ENCODE measurements around the gene NSUN6. TPM values are rescaled to one million over a fixed set of nuclear protein-coding genes. Genes with fewer than 3 reads are reported as not detected.

The NSUN6 gene
- total RNA-seq, 1 experiment from 2014 or later, result 15.1 TPM

DNA sequence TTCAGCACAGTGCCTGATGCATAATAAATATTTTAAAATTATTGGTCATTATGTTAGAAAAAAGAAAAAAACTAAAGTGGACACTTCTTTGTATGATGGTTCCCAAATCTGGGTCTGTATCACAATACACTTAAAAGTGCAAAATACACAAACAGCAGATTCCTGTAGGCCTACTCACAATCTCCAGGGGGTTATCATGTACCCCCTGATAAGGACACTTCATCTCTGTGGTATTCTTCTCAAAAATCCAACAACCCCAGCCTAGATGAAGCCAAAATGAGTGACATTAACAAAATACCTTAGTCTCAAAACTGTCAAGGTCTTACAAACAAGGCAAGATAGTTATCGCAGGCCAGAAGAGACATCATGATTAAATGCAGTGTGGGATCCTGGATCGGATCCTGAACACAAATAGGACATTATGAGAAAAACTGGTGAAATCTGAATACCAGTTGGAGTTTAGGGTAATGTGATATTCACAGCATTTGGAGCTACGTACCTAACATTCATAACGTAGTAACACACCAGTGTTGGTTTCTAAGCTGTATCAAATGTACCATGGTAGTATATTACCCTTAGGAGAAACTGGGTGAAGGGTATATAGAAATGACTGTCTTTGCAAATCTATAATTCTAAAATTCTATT is 45.2 kb downstream of the NSUN6 start:
- Mint-ChIP-seq H3K4me1 (no peaks in the 10 kb centered on the region), H3K27ac (no peak overlapping the region), H3K36me3 (peaks cover 9% of the 10 kb centered on the region), H3K27me3 (ENCODE audit: low read depth) (no peaks in the 10 kb centered on the region), H3K4me3 (no peak overlapping the region), H3K9me3 (no peaks in the 10 kb centered on the region)
- POLR2A ChIA-PET, result no interaction called here
- DNase-seq (ENCODE audit: low spot score) (no peak), ATAC-seq (no peak)
- CTCF ChIA-PET, result no interaction called here
- no peak for TF ChIP-seq SOX15 (CRISPR knock-in tag; IDR thresholded peaks at IDR 0.05)
- TF ChIP-seq, protein P1, sequence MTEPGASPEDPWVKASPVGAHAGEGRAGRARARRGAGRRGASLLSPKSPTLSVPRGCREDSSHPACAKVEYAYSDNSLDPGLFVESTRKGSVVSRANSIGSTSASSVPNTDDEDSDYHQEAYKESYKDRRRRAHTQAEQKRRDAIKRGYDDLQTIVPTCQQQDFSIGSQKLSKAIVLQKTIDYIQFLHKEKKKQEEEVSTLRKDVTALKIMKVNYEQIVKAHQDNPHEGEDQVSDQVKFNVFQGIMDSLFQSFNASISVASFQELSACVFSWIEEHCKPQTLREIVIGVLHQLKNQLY (CRISPR knock-in tag; IDR thresholded peaks at IDR 0.05), result no peak
- TF ChIP-seq, protein P2, sequence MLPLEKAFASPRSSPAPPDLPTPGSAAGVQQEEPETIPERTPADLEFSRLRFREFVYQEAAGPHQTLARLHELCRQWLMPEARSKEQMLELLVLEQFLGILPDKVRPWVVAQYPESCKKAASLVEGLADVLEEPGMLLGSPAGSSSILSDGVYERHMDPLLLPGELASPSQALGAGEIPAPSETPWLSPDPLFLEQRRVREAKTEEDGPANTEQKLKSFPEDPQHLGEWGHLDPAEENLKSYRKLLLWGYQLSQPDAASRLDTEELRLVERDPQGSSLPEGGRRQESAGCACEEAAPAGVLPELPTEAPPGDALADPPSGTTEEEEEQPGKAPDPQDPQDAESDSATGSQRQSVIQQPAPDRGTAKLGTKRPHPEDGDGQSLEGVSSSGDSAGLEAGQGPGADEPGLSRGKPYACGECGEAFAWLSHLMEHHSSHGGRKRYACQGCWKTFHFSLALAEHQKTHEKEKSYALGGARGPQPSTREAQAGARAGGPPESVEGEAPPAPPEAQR (CRISPR knock-in tag; IDR thresholded peaks at IDR 0.05), result no peak
- no peak for TF ChIP-seq IRF2 (CRISPR knock-in tag; IDR thresholded peaks at IDR 0.05; ENCODE audit: borderline replicate concordance, low read depth)

DNA sequence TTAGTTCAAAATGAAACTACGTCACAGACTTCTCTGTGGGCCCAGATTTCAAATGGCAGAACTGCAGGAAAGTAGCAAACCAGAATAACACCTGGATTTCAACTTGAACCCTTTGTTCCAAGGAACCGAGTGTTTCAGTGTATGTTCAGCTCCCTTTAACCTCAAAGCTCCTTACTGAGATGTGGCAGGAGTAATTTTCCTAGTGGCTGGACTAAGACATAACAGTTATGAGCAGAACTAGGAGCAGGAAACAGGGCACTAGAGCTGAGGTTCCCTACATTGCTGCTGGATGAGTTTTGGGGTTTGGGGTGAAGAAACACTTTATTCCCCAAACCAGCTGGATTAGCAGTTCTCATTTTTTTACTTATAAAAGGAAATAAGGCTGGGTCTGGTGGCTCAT is 50.1 kb downstream of the NSUN6 start:
- Mint-ChIP-seq H3K4me3 (no peak overlapping the region), H3K27ac (no peak overlapping the region), H3K4me1 (no peaks in the 10 kb centered on the region), H3K36me3 (peaks cover 8% of the 10 kb centered on the region), H3K9me3 (no peaks in the 10 kb centered on the region), H3K27me3 (ENCODE audit: low read depth) (no peaks in the 10 kb centered on the region)
- DNase-seq (ENCODE audit: low spot score) (no peak), ATAC-seq (no peak)
- CTCF ChIA-PET, result interaction anchor here (0.5 to 0.9 kb wide), 2 partner anchors 50 to 997 kb away, joined by 3 read pairs; partner anchors contain the start of gene NSUN6
- TF ChIP-seq, protein P3, sequence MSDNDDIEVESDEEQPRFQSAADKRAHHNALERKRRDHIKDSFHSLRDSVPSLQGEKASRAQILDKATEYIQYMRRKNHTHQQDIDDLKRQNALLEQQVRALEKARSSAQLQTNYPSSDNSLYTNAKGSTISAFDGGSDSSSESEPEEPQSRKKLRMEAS (CRISPR knock-in tag; IDR thresholded peaks at IDR 0.05), result no peak
- TF ChIP-seq ESRRA (CRISPR knock-in tag; IDR thresholded peaks at IDR 0.05; ENCODE audit: borderline replicate concordance) (no peak), ZNF317 (CRISPR knock-in tag; IDR thresholded peaks at IDR 0.05; ENCODE audit: borderline replicate concordance, low read depth) (no peak), MYBL2 (CRISPR knock-in tag; IDR thresholded peaks at IDR 0.05) (no peak), FOXJ3 (CRISPR knock-in tag; IDR thresholded peaks at IDR 0.05; ENCODE audit: borderline replicate concordance) (no peak), PRRX2 (CRISPR knock-in tag; IDR thresholded peaks at IDR 0.05) (no peak), NR3C1 (CRISPR knock-in tag; conservative IDR thresholded peaks at IDR 0.05; ENCODE audit: low read depth) (no peak), SMAD3 (CRISPR knock-in tag; IDR thresholded peaks at IDR 0.05; ENCODE audit: borderline replicate concordance) (no peak)
- TF ChIP-seq, protein P4, sequence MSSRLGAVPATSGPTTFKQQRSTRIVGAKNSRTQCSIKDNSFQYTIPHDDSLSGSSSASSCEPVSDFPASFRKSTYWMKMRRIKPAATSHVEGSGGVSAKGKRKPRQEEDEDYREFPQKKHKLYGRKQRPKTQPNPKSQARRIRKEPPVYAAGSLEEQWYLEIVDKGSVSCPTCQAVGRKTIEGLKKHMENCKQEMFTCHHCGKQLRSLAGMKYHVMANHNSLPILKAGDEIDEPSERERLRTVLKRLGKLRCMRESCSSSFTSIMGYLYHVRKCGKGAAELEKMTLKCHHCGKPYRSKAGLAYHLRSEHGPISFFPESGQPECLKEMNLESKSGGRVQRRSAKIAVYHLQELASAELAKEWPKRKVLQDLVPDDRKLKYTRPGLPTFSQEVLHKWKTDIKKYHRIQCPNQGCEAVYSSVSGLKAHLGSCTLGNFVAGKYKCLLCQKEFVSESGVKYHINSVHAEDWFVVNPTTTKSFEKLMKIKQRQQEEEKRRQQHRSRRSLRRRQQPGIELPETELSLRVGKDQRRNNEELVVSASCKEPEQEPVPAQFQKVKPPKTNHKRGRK (CRISPR knock-in tag; IDR thresholded peaks at IDR 0.05; ENCODE audit: borderline replicate concordance), result no peak
- POLR2A ChIA-PET, result no interaction called here

DNA sequence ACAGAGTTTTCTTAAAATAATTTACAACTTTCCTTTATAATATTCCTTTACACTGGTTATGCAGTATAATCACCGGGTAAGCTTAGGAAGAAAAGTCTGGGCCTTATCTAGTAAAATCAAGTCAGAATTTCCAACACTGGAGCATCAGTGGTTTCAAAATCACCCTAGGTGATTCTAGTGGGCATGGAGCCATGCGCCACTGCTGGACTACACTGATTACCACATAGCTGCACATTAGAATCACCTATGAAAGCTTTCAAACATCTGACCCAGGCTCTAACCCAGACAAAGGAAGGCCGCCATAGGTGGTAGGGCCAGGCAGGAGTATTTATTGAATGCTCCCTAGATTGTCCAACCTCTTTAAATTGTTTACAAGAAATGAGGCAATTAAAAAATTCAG is 52.0 kb downstream of the NSUN6 start:
- no peaks in the 10 kb centered on the region for H3K27me3 Mint-ChIP-seq (ENCODE audit: low read depth)
- H3K4me1 Mint-ChIP-seq, result no peaks in the 10 kb centered on the region
- ChIA-PET POLR2A (no interaction called here), CTCF (no interaction called here)
- H3K4me3 Mint-ChIP-seq, result no peak overlapping the region
- TF ChIP-seq EMX1 (CRISPR knock-in tag; IDR thresholded peaks at IDR 0.05) (no peak), SMAD4 (CRISPR knock-in tag; IDR thresholded peaks at IDR 0.05) (no peak), SOX15 (CRISPR knock-in tag; IDR thresholded peaks at IDR 0.05) (no peak), RORB (CRISPR knock-in tag; IDR thresholded peaks at IDR 0.05) (no peak), FOXK1 (CRISPR knock-in tag; IDR thresholded peaks at IDR 0.05) (no peak), ZNF138 (CRISPR knock-in tag; conservative IDR thresholded peaks at IDR 0.05) (no peak)
- TF ChIP-seq, protein P5, sequence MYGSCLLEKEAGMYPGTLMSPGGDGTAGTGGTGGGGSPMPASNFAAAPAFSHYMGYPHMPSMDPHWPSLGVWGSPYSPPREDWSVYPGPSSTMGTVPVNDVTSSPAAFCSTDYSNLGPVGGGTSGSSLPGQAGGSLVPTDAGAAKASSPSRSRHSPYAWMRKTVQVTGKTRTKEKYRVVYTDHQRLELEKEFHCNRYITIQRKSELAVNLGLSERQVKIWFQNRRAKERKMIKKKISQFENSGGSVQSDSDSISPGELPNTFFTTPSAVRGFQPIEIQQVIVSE (CRISPR knock-in tag; IDR thresholded peaks at IDR 0.05; ENCODE audit: borderline replicate concordance), result no peak
- TF ChIP-seq, protein P6, sequence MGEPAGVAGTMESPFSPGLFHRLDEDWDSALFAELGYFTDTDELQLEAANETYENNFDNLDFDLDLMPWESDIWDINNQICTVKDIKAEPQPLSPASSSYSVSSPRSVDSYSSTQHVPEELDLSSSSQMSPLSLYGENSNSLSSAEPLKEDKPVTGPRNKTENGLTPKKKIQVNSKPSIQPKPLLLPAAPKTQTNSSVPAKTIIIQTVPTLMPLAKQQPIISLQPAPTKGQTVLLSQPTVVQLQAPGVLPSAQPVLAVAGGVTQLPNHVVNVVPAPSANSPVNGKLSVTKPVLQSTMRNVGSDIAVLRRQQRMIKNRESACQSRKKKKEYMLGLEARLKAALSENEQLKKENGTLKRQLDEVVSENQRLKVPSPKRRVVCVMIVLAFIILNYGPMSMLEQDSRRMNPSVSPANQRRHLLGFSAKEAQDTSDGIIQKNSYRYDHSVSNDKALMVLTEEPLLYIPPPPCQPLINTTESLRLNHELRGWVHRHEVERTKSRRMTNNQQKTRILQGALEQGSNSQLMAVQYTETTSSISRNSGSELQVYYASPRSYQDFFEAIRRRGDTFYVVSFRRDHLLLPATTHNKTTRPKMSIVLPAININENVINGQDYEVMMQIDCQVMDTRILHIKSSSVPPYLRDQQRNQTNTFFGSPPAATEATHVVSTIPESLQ (CRISPR knock-in tag; IDR thresholded peaks at IDR 0.05), result no peak
- TF ChIP-seq, protein P7, sequence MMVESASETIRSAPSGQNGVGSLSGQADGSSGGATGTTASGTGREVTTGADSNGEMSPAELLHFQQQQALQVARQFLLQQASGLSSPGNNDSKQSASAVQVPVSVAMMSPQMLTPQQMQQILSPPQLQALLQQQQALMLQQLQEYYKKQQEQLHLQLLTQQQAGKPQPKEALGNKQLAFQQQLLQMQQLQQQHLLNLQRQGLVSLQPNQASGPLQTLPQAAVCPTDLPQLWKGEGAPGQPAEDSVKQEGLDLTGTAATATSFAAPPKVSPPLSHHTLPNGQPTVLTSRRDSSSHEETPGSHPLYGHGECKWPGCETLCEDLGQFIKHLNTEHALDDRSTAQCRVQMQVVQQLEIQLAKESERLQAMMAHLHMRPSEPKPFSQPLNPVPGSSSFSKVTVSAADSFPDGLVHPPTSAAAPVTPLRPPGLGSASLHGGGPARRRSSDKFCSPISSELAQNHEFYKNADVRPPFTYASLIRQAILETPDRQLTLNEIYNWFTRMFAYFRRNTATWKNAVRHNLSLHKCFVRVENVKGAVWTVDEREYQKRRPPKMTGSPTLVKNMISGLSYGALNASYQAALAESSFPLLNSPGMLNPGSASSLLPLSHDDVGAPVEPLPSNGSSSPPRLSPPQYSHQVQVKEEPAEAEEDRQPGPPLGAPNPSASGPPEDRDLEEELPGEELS (CRISPR knock-in tag; IDR thresholded peaks at IDR 0.05), result no peak
- H3K27ac Mint-ChIP-seq, result no peak overlapping the region
- ATAC-seq, result no peak
- H3K36me3 Mint-ChIP-seq, result peaks cover 13% of the 10 kb centered on the region
- no peaks in the 10 kb centered on the region for H3K9me3 Mint-ChIP-seq
- DNase-seq (ENCODE audit: low spot score), result no peak

All from WTC11 (cell line).